DMS53 treated with DMSO at 0.1 percent for 48 hours (cell line): ENCODE results near the gene GPC6.

ENCODE experiments used
- DNase-seq: peaks from one replicate; lab custom pipeline; 2025; ENCODE audit not compliant: unreplicated experiment; lab: John Stamatoyannopoulos, UW

Gene GPC6

DNA sequence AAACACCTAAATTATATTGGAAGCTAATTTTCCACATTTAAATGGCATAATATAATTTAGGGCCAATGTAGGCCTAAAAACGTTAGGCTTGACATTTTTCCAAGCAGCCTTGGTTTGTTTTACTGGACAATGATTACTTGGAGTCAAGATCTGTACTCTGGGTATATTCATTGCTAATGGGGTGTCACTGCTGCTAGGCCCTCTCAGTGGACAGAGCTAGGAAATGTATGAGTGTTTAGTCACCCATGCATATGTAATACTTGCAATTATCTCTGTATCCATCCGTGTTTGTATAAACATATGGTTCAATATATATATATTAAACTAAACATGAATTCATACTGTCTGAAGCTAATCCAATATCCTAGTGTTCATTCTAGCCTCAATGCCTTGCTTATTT lies 654.8 kb downstream of the GPC6 start:
- DNase-seq = no peak

GRCh38 chr13:93882086-93882651 lies 655.6 kb downstream of the GPC6 start:
- no peak for DNase-seq

DNA sequence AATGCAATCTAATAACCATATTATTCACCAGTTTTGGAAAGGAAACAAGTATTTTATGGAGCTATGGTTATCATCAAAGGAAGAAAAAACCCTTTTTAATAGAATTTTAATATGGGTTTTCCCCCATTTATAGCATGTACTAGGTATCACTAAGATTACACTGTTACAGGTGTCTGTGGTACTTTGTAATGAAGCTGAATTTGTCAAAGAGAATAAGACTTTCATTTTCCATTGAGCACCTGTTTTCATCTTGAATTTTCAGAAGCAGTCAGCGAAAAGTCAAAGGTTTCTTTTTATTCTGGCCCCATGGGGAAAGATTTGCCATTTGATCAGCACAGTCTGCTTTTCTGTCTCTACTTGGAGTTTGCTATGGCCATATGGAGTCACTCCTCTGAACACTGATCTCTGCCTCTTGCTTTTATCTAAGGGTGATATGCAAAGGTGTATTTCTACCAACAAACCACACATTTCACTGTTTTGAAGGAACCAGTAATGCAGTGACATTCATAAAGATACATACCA lies 662.9 kb downstream of the GPC6 start:
- no peak for DNase-seq

DNA sequence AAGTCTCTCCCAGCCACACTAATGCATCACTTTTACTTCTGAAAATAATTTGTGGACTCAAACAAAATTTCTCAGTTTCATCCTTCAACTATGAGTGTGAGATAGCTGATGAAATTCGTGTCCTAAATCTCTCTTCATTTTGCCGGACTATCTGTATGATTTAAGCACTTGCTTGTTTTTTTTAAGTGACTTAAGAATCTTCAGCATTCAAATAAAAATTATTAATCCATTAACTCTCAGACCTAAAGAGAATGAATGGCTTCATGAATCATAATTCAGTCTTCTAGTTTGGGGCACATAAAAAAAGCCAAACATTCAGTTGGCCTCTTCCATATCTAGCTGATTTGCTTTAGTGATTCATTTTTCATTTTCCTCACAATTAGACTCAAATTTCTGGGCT lies 673.4 kb downstream of the GPC6 start:
- no peak for DNase-seq

DNA sequence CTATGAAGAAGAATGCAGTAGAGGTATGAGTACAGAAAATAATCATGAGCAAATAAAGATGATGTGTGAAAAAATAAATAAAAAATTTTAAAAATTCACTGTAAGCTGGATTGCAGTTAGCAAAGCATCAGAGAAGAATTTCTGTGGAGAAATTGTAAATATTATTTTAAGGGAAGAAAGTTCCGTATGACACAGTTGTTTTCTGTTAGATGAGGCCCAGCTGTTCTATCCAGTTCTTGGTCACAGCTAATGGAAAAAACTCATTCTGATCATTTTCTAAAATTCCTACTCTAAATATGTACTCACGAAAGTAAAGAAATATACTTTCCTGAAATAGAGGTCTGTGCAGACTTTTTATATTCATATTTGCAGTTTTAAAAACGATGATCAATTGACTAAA lies 674.1 kb downstream of the GPC6 start:
- DNase-seq = no peak

GRCh38 chr13:93903909-93904308 lies 677.3 kb downstream of the GPC6 start:
- DNase-seq = no peak

DNA sequence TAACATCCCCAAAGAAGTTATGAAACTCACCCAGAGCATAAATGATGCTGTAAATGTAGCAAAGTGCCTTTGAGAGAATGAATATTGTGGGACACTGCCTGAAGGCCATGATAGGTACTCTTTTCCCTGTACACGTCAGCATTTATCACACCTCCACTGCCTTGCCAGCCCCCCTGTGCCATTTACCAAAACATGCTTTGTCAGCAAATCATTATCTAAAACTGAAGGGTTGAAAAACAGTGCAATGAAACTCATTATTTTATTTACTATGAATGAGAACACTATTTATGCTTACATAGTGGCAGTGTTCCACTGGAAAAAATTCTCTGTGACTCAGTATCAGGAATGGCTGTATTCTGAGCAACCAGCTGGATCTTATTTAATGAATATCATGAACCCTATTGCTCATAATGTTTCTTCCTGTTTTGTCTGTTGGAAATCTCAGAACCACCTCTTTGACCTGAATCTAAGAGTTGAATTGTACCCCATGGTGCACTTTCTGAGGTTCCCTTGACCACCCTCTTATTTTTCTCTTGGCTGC lies 688.7 kb downstream of the GPC6 start:
- no peak for DNase-seq

DNA sequence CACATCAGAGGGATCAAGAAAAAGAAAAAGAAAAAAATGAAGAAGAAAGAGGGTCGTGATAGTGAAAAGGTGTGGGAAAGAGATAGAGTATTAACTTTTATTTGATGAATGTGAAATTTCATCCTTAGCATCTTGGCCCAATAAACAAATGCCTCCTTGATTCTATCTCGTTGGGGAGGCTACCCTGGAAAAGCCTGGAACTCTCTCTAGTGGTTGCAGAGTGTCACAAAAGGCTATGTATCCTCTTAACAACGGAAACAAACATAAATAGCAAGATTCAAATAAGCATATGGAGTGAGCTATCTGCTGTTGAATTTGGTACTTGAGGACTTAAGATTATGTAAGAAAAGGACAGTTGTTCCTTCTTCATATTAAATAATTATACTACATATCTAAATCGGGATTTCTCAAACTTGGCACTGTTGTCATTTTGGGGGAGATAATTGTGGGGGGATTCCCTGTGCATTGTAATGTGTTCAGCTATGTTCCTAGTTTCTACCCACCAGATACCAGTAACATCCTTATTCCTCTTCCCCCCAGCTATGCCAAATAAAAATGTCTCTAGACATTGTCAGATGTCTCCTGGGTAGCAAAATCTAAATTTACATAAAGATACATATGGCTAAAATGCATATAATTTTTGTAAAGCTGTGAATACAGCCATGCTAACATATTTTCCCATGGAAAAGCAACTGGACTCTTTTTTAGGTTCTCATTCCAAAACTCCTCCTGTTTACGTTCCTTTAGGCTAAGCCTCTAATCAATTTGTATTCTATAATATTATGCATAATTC lies 695.7 kb downstream of the GPC6 start:
- DNase-seq = no peak

DNA sequence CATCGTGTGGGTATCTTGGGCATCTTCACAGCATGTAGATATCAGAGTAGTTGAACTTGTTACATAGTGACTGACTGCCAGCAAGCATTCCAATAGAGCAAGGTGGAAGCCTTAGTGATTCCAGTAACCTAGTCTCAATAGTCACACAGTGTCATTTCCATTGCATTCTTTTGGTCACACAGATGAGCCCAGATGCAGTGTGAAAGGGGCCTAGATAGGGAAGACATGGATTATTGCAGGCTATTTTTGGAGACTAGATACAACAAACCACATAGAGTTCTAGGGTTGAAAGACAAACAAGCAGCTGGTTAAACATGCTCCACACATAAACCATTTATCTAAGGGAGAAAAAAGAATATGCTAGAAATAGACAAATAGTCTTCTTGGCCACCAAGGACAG lies 699.4 kb downstream of the GPC6 start:
- DNase-seq = peak; percentile 3

- DNase-seq = no peak
Measured at GRCh38 chr13:93926425-93926824, 699.8 kb downstream of the GPC6 start.

DNA sequence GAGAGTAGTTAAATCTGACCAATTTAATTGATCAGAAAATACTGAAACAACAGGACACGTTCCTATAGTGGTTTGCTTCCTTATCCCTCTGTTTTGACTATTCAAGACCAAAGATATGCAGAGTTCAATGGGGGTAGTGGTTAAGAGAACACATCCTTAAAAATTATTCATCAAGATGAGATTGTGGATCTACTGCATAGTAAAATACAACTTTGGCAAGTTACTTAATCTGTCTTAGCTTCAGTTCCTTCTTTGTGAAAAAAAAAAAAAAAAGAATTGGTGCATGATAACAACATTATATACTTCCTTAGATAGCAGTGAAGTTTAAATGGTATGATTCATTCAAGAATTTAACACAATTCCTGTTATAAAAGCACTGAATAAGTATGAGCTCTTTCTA lies 700.8 kb downstream of the GPC6 start:
- no peak for DNase-seq

DNA sequence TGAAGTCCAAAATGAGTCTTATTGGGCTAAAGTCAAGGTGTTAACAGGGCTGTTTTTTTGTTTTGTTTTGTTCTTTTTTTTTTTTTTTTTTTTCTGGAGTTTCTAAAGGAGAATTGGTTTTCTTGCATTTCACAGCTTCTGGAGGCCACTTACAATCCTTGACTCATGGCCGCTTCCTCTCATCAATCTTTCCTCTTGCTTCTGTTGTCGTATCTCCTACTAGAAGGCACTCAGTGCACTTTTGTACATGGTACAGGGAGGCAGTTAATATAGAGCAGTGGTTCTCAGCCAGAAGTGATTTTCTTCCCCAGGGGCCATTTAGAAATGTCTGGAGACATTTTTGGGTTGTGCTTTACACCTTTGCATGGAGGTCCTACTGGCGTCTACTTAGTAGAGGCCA lies 706.3 kb downstream of the GPC6 start:
- DNase-seq = no peak

- no peak for DNase-seq
Measured at GRCh38 chr13:93936901-93937300, 710.3 kb downstream of the GPC6 start.

GRCh38 chr13:93941444-93941843 lies 714.8 kb downstream of the GPC6 start:
- DNase-seq = no peak

DNA sequence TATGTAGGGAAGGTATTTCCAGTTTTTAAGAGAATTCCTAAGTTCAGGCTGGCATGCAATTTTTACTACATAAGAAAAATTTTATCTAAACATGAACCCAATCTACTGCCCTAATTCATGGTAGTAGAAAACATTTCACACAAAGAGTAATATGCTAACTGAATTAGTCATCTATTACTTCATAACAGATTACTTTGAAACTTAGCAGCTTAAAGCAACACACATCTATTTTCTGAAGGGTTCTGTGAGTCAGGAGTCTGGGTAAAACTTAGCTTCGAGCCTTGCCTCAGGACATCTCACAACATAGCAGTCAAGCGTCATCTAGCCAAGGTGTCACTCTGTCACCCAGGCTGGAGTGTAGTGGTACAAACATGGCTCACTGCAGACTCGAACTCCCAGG lies 715.4 kb downstream of the GPC6 start:
- DNase-seq = no peak

- DNase-seq = no peak
Measured at GRCh38 chr13:93945621-93946020, 719.0 kb downstream of the GPC6 start.

DNA sequence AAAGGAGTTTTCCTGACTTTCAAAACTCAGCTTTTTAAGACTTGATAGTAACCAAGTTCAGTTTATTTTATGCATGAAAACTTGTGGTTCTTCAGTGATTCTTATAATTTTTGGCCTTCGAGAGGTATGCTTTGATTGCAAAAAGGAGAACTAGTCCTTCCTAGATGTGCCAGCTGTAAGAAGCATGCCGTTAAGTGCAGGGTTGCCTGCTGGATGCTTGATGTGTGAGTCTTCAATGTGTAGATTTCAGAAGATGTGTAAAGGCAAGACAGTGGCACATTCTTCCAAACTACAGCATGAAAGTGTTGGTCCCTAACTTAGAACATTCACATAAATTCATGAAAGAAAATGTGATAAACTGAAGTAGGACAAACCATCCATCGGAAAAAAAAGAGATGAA lies 720.4 kb downstream of the GPC6 start:
- no peak for DNase-seq

DNA sequence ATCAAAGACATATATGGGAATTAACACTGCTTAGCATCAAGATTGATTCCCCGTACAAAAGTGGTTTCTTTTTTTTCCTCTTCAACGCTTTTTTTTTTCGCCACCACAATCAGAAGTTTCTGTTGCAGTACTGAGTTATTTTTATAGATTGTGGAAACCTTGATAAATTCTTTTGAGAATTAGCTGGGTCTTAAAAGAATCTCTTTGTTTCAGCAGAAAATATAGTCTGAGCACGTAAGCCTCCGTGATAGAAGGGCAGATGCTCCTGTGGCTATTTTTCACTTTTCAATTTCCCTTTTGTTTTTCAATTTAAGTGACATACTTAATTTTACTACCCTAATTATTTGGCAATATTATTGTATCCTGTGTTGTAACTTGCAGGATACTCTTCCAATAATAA lies 721.0 kb downstream of the GPC6 start:
- no peak for DNase-seq

DNA sequence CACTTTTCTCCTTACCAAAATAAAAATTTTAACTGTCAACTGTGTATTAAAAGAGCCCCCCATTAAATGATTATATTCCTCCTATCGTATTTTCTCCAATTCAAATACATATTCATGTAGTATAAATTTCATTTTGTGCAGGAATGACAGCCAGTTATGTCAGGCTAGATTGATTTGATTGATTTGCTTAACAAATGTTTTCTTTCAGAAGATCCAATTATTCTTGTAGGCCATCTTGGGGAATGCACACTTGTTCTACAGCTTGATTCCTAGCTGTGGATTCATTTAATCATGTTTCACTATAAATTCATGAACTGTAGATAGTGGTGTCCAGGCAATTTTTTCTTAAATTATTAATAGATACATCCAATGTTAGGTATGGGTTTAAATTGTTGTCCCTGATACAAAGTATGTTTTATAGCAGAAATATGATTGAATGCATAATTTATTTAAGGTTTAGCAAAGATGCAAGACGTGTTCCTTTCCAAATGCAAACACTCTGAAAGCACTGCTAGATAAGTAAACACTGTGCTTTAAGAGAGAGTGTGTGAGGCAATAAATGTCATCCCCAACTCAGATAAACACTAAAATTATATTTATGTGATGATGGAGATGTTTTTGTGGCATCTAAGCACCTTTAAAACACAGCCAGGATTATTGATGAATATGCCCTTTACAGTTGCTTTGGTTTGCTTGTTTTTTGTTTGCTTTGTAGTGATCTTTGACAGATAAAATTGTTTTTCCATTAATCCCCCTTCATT lies 721.7 kb downstream of the GPC6 start:
- no peak for DNase-seq

- no peak for DNase-seq
Measured at GRCh38 chr13:93951108-93951507, 724.5 kb downstream of the GPC6 start.

- DNase-seq = no peak
Measured at GRCh38 chr13:93951951-93952350, 725.3 kb downstream of the GPC6 start.

- DNase-seq = no peak
Measured at GRCh38 chr13:93953841-93954240, 727.2 kb downstream of the GPC6 start.
